HEK293 (cell line): ENCODE measurements around the gene HSH2D.

Source experiments
- CTCF ChIP-seq: fragments of 450-650 bp; formaldehyde crosslinking; IDR thresholded peaks from 2 replicates; pipeline ENCODE4 v1.5.1; 2016; ENCODE audit warnings: missing biosample characterization, missing genetic modification characterization
- MYNN ChIP-seq: fragments of 450-650 bp; formaldehyde crosslinking; IDR thresholded peaks from 2 replicates; pipeline ENCODE4 v1.5.1; 2016; ENCODE audit warnings: missing biosample characterization, missing genetic modification characterization, borderline replicate concordance
- PATZ1 ChIP-seq: fragments of 450-650 bp; formaldehyde crosslinking; IDR thresholded peaks from 2 replicates; pipeline ENCODE4 v1.5.1; 2016; ENCODE audit warnings: missing biosample characterization, missing genetic modification characterization
- PRDM10 ChIP-seq: fragments of 450-650 bp; formaldehyde crosslinking; IDR thresholded peaks from 2 replicates; pipeline ENCODE4 v1.5.1; 2016; ENCODE audit warnings: missing biosample characterization, missing genetic modification characterization
- SETDB1 ChIP-seq: IDR thresholded peaks from one replicate; pipeline ENCODE4 v1.6.1; 2017; ENCODE audit warnings: mild to moderate bottlenecking, low read length, moderate library complexity, mixed read lengths; ENCODE audit not compliant: insufficient read length
- SP2 ChIP-seq: fragments of 450-650 bp; formaldehyde crosslinking; IDR thresholded peaks from 2 replicates; pipeline ENCODE4 v1.5.1; 2016; ENCODE audit warnings: missing biosample characterization, missing genetic modification characterization
- TRIM28 ChIP-seq: IDR thresholded peaks from 2 replicates; pipeline ENCODE4 v1.6.1; 2011; ENCODE audit warnings: low read length, control low read depth, borderline replicate concordance
- ZBTB11 ChIP-seq: fragments of 450-650 bp; formaldehyde crosslinking; conservative IDR thresholded peaks from 2 replicates; pipeline ENCODE4 v1.5.1; 2016; ENCODE audit warnings: low read depth, missing biosample characterization, missing genetic modification characterization
- TF ChIP-seq, protein P1 (sequence below): fragments of 450-650 bp; formaldehyde crosslinking; IDR thresholded peaks from 2 replicates; pipeline ENCODE4 v1.5.1; 2016; ENCODE audit warnings: missing biosample characterization, missing genetic modification characterization, low read depth

DNA sequence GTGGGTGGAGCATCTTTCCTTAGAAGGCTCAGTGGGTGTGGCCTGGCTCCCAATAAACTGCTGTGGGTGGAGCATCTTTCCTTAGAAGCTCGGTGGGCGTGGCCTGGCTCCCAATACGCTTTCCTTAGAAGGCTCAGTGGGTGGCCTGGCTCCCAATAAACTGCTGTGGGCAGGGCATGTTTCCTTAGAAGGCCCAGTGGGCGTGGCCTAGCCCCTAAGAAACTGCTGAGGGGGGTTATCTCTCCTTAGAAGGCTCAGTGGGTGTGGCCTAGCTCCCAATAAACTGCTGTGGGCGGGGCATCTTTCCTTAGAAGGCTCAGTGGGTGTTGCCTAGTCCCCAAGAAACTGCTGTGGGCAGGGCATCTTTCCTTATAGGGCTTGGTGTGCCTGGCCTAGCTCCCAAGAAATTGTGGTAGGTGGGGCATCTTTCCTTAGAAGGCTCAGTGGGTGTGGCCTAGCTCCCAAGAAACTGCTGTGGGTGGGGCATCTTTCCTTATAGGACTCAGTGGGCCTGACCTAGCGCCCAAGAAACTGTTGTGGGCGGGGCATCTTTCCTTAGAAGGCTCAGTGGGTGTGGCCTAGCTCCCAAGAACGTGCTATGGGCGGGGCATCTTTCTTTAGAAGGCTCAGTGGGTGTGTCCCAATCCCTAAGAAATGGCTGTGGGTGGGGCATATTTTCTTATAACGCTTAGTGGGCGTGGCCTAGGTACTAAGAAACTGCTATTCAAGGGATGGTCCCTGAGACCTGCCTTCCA, 10.3 kb downstream of the HSH2D start:
- TF ChIP-seq SP2 (tag by site-specific recombination) = no peak
- no peak for TF ChIP-seq PATZ1 (tag by site-specific recombination)
- no peak for TF ChIP-seq TRIM28
- TF ChIP-seq CTCF (tag by site-specific recombination) = no peak
- TF ChIP-seq PRDM10 (tag by site-specific recombination) = no peak
- TF ChIP-seq SETDB1 = no peak
- no peak for TF ChIP-seq ZBTB11 (tag by site-specific recombination)
- TF ChIP-seq MYNN (tag by site-specific recombination) = no peak
- TF ChIP-seq, protein P1, sequence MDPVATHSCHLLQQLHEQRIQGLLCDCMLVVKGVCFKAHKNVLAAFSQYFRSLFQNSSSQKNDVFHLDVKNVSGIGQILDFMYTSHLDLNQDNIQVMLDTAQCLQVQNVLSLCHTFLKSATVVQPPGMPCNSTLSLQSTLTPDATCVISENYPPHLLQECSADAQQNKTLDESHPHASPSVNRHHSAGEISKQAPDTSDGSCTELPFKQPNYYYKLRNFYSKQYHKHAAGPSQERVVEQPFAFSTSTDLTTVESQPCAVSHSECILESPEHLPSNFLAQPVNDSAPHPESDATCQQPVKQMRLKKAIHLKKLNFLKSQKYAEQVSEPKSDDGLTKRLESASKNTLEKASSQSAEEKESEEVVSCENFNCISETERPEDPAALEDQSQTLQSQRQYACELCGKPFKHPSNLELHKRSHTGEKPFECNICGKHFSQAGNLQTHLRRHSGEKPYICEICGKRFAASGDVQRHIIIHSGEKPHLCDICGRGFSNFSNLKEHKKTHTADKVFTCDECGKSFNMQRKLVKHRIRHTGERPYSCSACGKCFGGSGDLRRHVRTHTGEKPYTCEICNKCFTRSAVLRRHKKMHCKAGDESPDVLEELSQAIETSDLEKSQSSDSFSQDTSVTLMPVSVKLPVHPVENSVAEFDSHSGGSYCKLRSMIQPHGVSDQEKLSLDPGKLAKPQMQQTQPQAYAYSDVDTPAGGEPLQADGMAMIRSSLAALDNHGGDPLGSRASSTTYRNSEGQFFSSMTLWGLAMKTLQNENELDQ (tag by site-specific recombination) = no peak
